Kidney (tissue), 14 donors: ENCODE measurements around the gene MARCHF9. TPM values are rescaled to one million over a fixed set of nuclear protein-coding genes. Genes with fewer than 3 reads are reported as not detected.
A peak's percentile ranks its signal among the peaks of the same experiment; 100 is the strongest.

Experiments used
- DNase-seq, 5 donors: peaks; one replicate each; pipeline ENCODE4 v3.0.0-alpha.2; 2013 to 2020
- FAIRE-seq: peaks from 2 replicates; lab custom pipeline; 2012; peaks lifted over from hg19 to GRCh38; lab: Jason Lieb, UNC
- H3K27ac ChIP-seq, 2 donors: one replicate each; pipeline ENCODE4 v1.7.0; 2013; ENCODE audit warnings: low read depth in 2 of 2, low read length in 2 of 2, inconsistent platforms in 1 of 2
- H3K27me3 ChIP-seq: one replicate; pipeline ENCODE4 v1.7.1; 2013; ENCODE audit warnings: low read length, inconsistent platforms; ENCODE audit not compliant: control insufficient read depth, insufficient read depth
- H3K36me3 ChIP-seq, 3 donors: one replicate each; pipeline versions ENCODE4 v1.7.0 to v1.7.1; 2013; ENCODE audit warnings: low read length in 3 of 3, control low read depth in 1 of 3, inconsistent platforms in 1 of 3; ENCODE audit not compliant: insufficient read depth in 3 of 3, control insufficient read depth in 2 of 3
- H3K4me1 ChIP-seq, 3 donors: one replicate each; pipeline versions ENCODE4 v1.7.0 to v1.7.1; 2013; ENCODE audit warnings: low read length in 3 of 3, inconsistent platforms in 1 of 3, low read depth in 1 of 3; ENCODE audit not compliant: control insufficient read depth in 2 of 3, insufficient read depth in 2 of 3
- H3K4me3 ChIP-seq, 3 donors: one replicate each; pipeline versions ENCODE4 v1.7.0 to v1.8.1; 2013; ENCODE audit warnings: low read length in 3 of 3, control low read depth in 1 of 3, inconsistent platforms in 1 of 3
- H3K9ac ChIP-seq, 3 donors: one replicate each; pipeline versions ENCODE4 v1.7.0 to v1.7.1; 2013; ENCODE audit warnings: low read length in 3 of 3, control low read depth in 1 of 3, inconsistent platforms in 1 of 3
- H3K9me3 ChIP-seq, 3 donors: one replicate each; pipeline versions ENCODE4 v1.7.0 to v1.7.1; 2013; ENCODE audit warnings: low read length in 3 of 3, control low read depth in 1 of 3, inconsistent platforms in 1 of 3; ENCODE audit not compliant: control insufficient read depth in 2 of 3, insufficient read depth in 1 of 3
- intact Hi-C: fragments of 100-400 bp; cut with DNase I; formaldehyde crosslinking; loops from one replicate; pipeline ENCODE4 v1.11.1; 2022
- polyA plus RNA-seq: library from polyadenylated mRNA; stranded (reverse); fragments of 350-450 nt; fragmentation: Illumina TruSeq; extraction: RNeasy Lipid Tissue Mini Kit (QIAGEN cat#74804); gene quantifications from one replicate; pipeline ENCODE4 v1.2.3, GENCODE V29; 2014; ENCODE audit warnings: low read depth, low replicate concordance; ENCODE audit not compliant: insufficient read depth
- total RNA-seq: library from RNA; stranded (reverse); fragmentation: NEBNext Ultra II Directional; extraction: Animal tissue kit (Norgen Biotek cat#: 25700); gene quantifications from one replicate; pipeline ENCODE4 v1.2.1, GENCODE V29; 2021
- TF ChIP-seq, protein P1 (sequence below): IDR thresholded peaks from 3 replicates; pipeline ENCODE4 v1.5.1; 2012; ENCODE audit warnings: mild to moderate bottlenecking, moderate library complexity, borderline replicate concordance; ENCODE audit not compliant: insufficient read depth; ENCODE audit errors: extremely low read depth
- donor health status: control.
- donor health status: control.
- donor health status: control.
- donor health status: control.
- donor health status: control.
- donor health status: DM: yes; HTN: yes; CAD: no.
- donor health status: Normal renal cell carcinoma (clear cell type).

The MARCHF9 gene
- total and polyA plus RNA-seq, 2 donors from 2014 or later: 22.9 to 38.4 TPM

DNA sequence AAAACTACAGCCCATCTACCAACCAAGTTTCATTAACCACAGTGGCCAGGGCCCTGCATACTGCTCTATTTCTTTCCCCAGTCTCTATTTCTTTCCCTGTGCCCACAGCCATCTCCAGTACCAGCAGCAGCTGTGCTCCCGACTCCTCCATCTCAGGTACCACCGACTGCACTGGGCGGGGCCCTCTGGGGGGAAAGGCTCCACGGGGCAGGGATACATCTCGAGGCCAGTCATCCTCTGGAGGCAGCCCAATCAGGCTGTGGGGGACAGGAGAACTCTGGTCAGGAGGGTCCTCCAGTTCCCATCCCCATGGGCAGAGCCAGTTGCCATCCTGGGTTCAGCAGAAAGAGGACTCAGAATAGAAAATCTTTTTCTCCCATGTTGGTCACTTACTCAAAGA, 5.8 kb upstream of the MARCHF9 start:
- H3K27me3 ChIP-seq: no peaks in the 10 kb centered on the region
- intact Hi-C loops: no loop called here
- H3K36me3 ChIP-seq: peaks cover 7 to 16% (median 8%) of the 10 kb centered on the region in 3 donors
- no peak overlapping the region for H3K9ac ChIP-seq
- no peaks in the 10 kb centered on the region for H3K9me3 ChIP-seq
- TF ChIP-seq, protein P1, sequence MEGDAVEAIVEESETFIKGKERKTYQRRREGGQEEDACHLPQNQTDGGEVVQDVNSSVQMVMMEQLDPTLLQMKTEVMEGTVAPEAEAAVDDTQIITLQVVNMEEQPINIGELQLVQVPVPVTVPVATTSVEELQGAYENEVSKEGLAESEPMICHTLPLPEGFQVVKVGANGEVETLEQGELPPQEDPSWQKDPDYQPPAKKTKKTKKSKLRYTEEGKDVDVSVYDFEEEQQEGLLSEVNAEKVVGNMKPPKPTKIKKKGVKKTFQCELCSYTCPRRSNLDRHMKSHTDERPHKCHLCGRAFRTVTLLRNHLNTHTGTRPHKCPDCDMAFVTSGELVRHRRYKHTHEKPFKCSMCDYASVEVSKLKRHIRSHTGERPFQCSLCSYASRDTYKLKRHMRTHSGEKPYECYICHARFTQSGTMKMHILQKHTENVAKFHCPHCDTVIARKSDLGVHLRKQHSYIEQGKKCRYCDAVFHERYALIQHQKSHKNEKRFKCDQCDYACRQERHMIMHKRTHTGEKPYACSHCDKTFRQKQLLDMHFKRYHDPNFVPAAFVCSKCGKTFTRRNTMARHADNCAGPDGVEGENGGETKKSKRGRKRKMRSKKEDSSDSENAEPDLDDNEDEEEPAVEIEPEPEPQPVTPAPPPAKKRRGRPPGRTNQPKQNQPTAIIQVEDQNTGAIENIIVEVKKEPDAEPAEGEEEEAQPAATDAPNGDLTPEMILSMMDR: no peak
- H3K4me1 ChIP-seq: peaks cover 4 to 19% (median 12%) of the 10 kb centered on the region in 3 donors
- no peak overlapping the region for H3K27ac ChIP-seq
- DNase-seq (peak in 1 of 5 donors; percentile 59), FAIRE-seq (no peak)
- no peak overlapping the region for H3K4me3 ChIP-seq

DNA sequence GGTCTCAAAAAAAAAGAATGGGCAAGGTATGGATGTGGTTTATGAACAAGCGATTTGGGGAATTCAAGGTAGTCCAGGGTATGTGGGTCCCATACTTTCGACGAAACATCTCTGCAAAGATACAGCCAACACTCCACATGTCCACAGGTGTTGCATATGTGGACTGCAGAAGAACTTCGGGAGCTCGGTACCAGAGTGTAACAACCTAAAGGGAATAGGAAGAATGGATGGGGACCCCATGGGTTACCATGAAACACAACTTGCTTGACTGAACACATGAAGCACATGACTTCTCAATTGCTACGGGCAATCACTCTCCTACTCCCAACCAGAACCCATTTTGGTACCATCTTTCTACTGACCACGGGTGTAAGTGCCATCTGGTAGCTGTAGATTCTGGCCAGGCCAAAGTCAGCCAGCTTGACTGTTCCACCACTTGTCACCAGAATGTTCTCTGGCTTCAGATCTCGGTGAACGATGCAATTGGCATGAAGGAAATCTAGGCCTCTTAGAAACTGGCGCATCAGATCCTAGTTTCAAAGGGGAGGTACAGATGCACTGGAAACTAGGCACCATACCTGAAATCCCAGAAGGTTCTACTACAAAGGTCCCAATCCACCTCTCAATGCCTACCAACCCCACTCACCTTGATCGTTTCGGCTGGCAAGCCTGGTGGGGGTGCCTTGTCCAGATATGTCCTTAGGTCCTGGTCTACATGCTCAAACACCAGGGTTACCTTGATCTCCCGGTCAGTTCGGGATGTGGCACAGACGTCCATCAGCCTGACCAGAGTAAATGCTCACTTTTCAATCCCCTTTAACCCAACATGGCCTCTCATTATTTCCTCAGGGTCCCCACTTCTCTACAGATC, 4.1 kb upstream of the MARCHF9 start:
- Histone ChIP-seq H3K27me3 (no peaks in the 10 kb centered on the region), H3K4me1 (peaks cover 4 to 19% (median 7%) of the 10 kb centered on the region in 3 donors), H3K9me3 (no peaks in the 10 kb centered on the region), H3K27ac (no peak overlapping the region), H3K36me3 (peaks cover 7 to 16% (median 8%) of the 10 kb centered on the region in 3 donors), H3K9ac (peak overlapping the region; percentile 34 to 86 (median 80)), H3K4me3 (peak overlapping the region; percentile 62 to 91 (median 84))
- DNase-seq (peak in 1 of 5 donors; percentile 61), FAIRE-seq (no peak)
- TF ChIP-seq, protein P1: no peak
- intact Hi-C loops: no loop called here

DNA sequence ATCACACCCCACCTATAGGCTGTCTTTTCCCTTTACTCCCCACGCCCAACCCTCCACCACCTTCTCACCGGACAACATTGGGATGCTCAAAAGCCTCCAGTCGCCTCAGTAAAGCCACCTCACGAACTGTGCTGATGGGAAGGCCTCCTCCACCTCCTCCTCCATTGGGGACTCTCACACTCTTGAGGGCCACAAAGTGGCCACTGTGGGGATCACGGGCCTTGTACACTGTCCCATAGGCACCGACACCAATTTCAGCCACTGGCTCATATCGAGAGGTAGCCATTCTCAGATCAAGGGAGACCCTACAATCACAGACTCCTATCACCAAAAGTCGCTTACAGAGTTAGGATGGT, 3.5 kb upstream of the MARCHF9 start:
- peaks cover 7 to 13% (median 8%) of the 10 kb centered on the region in 3 donors for H3K36me3 ChIP-seq
- peak in 2 of 5 donors; percentile 63 to 71 for DNase-seq
- peaks cover 4 to 19% (median 6%) of the 10 kb centered on the region in 3 donors for H3K4me1 ChIP-seq
- peak overlapping the region; percentile 34 to 86 (median 80) for H3K9ac ChIP-seq
- no peaks in the 10 kb centered on the region for H3K9me3 ChIP-seq
- TF ChIP-seq, protein P1: no peak
- no peaks in the 10 kb centered on the region for H3K27me3 ChIP-seq
- H3K4me3 ChIP-seq: peak overlapping the region; percentile 62 to 91 (median 84)
- intact Hi-C loops: no loop called here
- FAIRE-seq: no peak
- H3K27ac ChIP-seq: peak overlapping the region; percentile 61 to 77
